NCI-H526 (cell line): ENCODE measurements around the gene LRP2BP.
"Not testable (repeated sequence)": the region's sequence is repeated elsewhere in the genome, so short reads cannot be mapped to it uniquely, and the experiment has no call there.

Experiments
- DNase-seq, 2 experiments: peaks; one replicate each; lab custom pipeline; 2025; lab: John Stamatoyannopoulos, UW

Gene LRP2BP

GRCh38 chr4:185325721-185326120 lies 70.0 kb downstream of the LRP2BP start:
- DNase-seq = peak in 1 of 2 experiments; percentile 7

DNA sequence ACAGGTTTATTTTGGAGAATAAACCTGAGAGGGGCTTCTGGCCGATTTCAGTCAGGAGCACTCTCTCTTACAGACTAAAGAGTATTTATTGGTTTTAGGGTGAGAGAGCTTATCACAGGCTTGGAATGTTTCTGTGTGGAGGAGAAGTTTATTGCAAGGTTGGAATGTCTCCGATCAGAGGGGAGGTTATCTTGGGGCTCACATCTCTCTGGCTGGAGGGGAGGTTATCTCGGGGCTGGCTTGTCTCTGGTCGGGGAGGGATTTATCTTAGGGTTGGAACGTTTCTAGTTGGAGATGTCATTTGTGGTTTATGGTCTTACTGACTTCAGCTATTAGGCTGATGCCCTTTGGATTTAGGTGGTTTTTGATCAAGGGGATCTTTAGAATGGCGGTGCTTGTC lies 71.4 kb downstream of the LRP2BP start:
- not testable (repeated sequence) for DNase-seq

- DNase-seq = no peak
Measured at GRCh38 chr4:185323606-185324005, 72.1 kb downstream of the LRP2BP start.

DNA sequence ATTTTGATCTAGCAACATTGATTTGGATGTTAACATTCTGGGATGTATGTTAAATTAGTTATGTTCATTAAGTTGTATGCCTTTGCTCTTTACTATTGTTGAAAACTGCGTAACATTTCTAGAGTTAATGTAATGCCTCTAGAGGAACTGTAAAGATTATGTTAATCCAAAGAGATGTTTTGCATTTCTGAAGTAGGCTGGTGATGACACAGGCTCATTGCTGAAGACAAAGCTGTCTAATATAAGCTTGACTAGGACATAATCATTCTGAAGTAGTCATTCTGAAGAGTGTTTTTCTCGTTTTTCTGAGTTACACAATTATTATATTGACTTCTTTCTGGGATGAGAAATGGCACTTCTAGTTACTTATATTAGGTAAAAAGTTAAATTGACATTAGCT lies 72.9 kb downstream of the LRP2BP start:
- no peak for DNase-seq

DNA sequence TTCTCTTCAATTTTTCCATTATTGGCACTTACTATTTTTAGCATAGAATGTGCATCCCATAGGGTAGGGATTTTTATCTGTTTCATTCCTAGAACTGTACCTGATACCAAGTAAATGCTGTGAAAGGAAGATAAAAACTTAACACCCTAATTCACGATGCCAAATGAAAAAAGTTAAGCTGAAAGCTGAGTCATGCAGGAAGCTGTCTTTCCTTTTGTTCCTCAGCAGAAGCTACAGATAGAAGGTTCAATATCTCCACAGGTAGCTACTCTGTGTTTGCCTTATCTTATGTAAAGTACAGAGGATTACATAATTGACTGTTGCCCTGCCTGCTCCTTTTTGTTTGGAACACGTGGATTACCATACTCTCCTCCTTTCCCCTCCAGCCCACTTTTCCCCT lies 77.0 kb downstream of the LRP2BP start:
- DNase-seq = no peak

GRCh38 chr4:185317880-185318279 lies 77.8 kb downstream of the LRP2BP start:
- no peak for DNase-seq

DNA sequence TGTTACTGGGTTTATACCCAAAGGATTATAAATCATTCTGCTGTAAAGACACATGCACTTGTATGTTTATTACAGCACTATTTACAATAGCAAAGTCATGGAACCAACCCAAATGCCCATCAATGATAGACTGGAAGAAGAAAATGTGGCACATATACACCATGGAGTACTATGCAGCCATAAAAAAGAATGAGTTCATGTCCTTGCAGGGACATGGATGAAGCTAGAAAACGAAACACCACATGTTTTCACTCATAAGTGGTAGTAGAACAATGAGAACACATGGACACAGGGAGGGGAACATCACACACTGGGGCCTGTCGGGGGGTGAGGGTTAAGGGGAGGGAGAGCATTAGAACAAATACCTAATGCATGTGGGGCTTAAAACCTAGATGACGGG lies 78.3 kb downstream of the LRP2BP start:
- DNase-seq = not testable (repeated sequence)
